Caco-2 (cell line): ENCODE data around the gene AGTPBP1. TPM values are rescaled to one million over a fixed set of nuclear protein-coding genes. Genes with fewer than 3 reads are reported as not detected.

Source experiments
- BruUV-seq: library from RNA; stranded (reverse); fragments of 400-500 nt; replicated peaks from 2 replicates; lab custom pipeline; 2021; lab: Mats Ljungman, UMichigan
- CTCF ChIA-PET: fragments of 300-600 bp; sonication (Branson Sonifier 250); formaldehyde crosslinking; loops from one replicate; lab custom pipeline; 2022; ENCODE audit warnings: antibody characterized with exemption; lab: Charles Lee
- POLR2A ChIA-PET: fragments of 300-600 bp; sonication (Branson Sonifier 250); formaldehyde crosslinking; loops from one replicate; lab custom pipeline; 2022; ENCODE audit warnings: antibody characterized with exemption; lab: Charles Lee
- DNase-seq, 2 experiments: peaks; one replicate each; pipeline versions ENCODE4 v3.0.0 to v3.0.0-alpha.2; 2020 to 2022
- H3K27me3 ChIP-seq: replicated peaks from 2 replicates; pipeline ENCODE4 v1.6.0; 2011; ENCODE audit warnings: low read length; ENCODE audit not compliant: control insufficient read depth, insufficient read depth
- H3K36me3 ChIP-seq: 2 replicates; pipeline ENCODE4 v1.5.1; 2011; ENCODE audit warnings: low read length; ENCODE audit not compliant: control insufficient read depth, insufficient read depth
- H3K4me1 ChIP-seq: fragments of 250-450 bp; sonication (Bioruptor Pico); 2 replicates; pipeline ENCODE4 v1.5.1; 2020; ENCODE audit warnings: mild to moderate bottlenecking
- H3K4me3 ChIP-seq: 2 replicates; pipeline ENCODE4 v1.5.1; 2011; ENCODE audit warnings: low read depth, mild to moderate bottlenecking, control low read depth, low read length
- H3K9me3 ChIP-seq: fragments of 250-450 bp; sonication (Bioruptor Pico); 2 replicates; pipeline ENCODE4 v1.5.1; 2020; ENCODE audit warnings: mild to moderate bottlenecking, moderate library complexity
- H3K27ac Mint-ChIP-seq: one replicate; pipeline ENCODE4 v1.8.0; 2022; ENCODE audit warnings: mixed read lengths; ENCODE audit not compliant: unreplicated experiment
- H3K27me3 Mint-ChIP-seq: one replicate; pipeline ENCODE4 v1.8.0; 2022; ENCODE audit warnings: mixed read lengths; ENCODE audit not compliant: insufficient read depth, unreplicated experiment
- H3K36me3 Mint-ChIP-seq: one replicate; pipeline ENCODE4 v1.8.0; 2022; ENCODE audit warnings: mild to moderate bottlenecking, mixed read lengths; ENCODE audit not compliant: insufficient read depth, unreplicated experiment
- H3K4me1 Mint-ChIP-seq: one replicate; pipeline ENCODE4 v1.8.0; 2022; ENCODE audit warnings: low read depth, mixed read lengths; ENCODE audit not compliant: unreplicated experiment
- H3K4me3 Mint-ChIP-seq: one replicate; pipeline ENCODE4 v1.8.0; 2022; ENCODE audit warnings: mild to moderate bottlenecking, moderate library complexity, mixed read lengths; ENCODE audit not compliant: unreplicated experiment
- H3K9me3 Mint-ChIP-seq: one replicate; pipeline ENCODE4 v1.8.0; 2022; ENCODE audit warnings: mixed read lengths; ENCODE audit not compliant: unreplicated experiment
- intact Hi-C: fragments of 100-400 bp; cut with micrococcal nuclease; formaldehyde crosslinking; loops from one replicate; pipeline ENCODE4 v1.10.0; 2022; ENCODE audit not compliant: unreplicated experiment
- total RNA-seq: library from RNA; stranded (reverse); gene quantifications from 2 replicates; pipeline ENCODE4 v1.2.3, GENCODE V29; 2022
- TF ChIP-seq, protein P1 (sequence below), 2 experiments: fragments of 200-600 bp in 1 of 2; IDR thresholded peaks; 1 replicate in 1 of 2; 2 replicates in 1 of 2; pipeline versions ENCODE4 v1.5.1 to v1.8.0; 2011 to 2022; ENCODE audit warnings: antibody characterized with exemption in 1 of 2, control low read depth in 1 of 2, inconsistent platforms in 1 of 2, low read depth in 1 of 2, low read length in 1 of 2, mild to moderate bottlenecking in 1 of 2, moderate library complexity in 1 of 2; ENCODE audit not compliant: insufficient read depth in 1 of 2, severe bottlenecking in 1 of 2, unreplicated experiment in 1 of 2

AGTPBP1 gene
- total RNA-seq, 1 experiment from 2014 or later = 14.0 TPM

DNA sequence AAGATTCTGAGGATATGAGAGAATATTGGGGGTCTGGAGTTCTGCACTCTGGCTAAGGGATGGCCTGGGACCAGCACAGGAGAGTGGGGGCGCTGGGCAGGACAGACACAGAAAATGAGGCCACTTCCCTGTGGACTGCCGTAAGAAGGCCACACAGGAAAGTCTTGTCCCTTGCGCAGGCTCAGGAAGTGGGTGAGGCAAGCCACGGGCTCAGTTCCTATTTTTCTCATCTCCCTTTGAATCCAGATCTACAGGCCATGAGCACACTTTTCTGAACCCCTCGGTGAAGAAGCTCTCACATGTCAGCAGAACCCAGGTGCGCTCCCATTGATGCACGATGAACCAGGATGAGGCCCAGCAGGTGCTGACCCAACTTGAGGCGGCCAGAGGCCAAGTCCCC is 207.4 kb downstream of the AGTPBP1 start:
- Mint-ChIP-seq H3K9me3 (no peaks in the 10 kb centered on the region), H3K27ac (no peak overlapping the region), H3K4me3 (no peak overlapping the region), H3K36me3 (no peaks in the 10 kb centered on the region), H3K4me1 (no peaks in the 10 kb centered on the region), H3K27me3 (no peaks in the 10 kb centered on the region)
- H3K4me3 ChIP-seq = no peak overlapping the region
- intact Hi-C loops = no loop called here
- no peaks in the 10 kb centered on the region for H3K4me1 ChIP-seq
- H3K36me3 ChIP-seq = no peaks in the 10 kb centered on the region
- H3K27me3 ChIP-seq = no peaks in the 10 kb centered on the region
- POLR2A ChIA-PET = no interaction called here
- BruUV-seq = no TSS peak
- DNase-seq = no peak
- TF ChIP-seq, protein P1, sequence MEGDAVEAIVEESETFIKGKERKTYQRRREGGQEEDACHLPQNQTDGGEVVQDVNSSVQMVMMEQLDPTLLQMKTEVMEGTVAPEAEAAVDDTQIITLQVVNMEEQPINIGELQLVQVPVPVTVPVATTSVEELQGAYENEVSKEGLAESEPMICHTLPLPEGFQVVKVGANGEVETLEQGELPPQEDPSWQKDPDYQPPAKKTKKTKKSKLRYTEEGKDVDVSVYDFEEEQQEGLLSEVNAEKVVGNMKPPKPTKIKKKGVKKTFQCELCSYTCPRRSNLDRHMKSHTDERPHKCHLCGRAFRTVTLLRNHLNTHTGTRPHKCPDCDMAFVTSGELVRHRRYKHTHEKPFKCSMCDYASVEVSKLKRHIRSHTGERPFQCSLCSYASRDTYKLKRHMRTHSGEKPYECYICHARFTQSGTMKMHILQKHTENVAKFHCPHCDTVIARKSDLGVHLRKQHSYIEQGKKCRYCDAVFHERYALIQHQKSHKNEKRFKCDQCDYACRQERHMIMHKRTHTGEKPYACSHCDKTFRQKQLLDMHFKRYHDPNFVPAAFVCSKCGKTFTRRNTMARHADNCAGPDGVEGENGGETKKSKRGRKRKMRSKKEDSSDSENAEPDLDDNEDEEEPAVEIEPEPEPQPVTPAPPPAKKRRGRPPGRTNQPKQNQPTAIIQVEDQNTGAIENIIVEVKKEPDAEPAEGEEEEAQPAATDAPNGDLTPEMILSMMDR (IDR thresholded peaks at IDR 0.05; ENCODE audit: insufficient read depth in 1 of 2, low read depth in 1 of 2, low read length in 1 of 2, severe bottlenecking in 1 of 2, unreplicated experiment in 1 of 2) = no peak
- no peaks in the 10 kb centered on the region for H3K9me3 ChIP-seq
- CTCF ChIA-PET = no interaction called here

GRCh38 chr9:85533538-85533937 is 208.2 kb downstream of the AGTPBP1 start:
- no peak overlapping the region for H3K4me3 Mint-ChIP-seq
- H3K36me3 Mint-ChIP-seq = no peaks in the 10 kb centered on the region
- Histone ChIP-seq H3K4me3 (no peak overlapping the region), H3K27me3 (no peaks in the 10 kb centered on the region), H3K36me3 (no peaks in the 10 kb centered on the region), H3K9me3 (no peaks in the 10 kb centered on the region), H3K4me1 (no peaks in the 10 kb centered on the region)
- no peak overlapping the region for H3K27ac Mint-ChIP-seq
- BruUV-seq = no TSS peak
- no peaks in the 10 kb centered on the region for H3K4me1 Mint-ChIP-seq
- intact Hi-C loops = no loop called here
- TF ChIP-seq, protein P1 (IDR thresholded peaks at IDR 0.05; ENCODE audit: insufficient read depth in 1 of 2, low read depth in 1 of 2, low read length in 1 of 2, severe bottlenecking in 1 of 2, unreplicated experiment in 1 of 2) = no peak
- CTCF ChIA-PET = no interaction called here
- no peaks in the 10 kb centered on the region for H3K9me3 Mint-ChIP-seq
- DNase-seq = no peak
- POLR2A ChIA-PET = no interaction called here
- no peaks in the 10 kb centered on the region for H3K27me3 Mint-ChIP-seq

DNA sequence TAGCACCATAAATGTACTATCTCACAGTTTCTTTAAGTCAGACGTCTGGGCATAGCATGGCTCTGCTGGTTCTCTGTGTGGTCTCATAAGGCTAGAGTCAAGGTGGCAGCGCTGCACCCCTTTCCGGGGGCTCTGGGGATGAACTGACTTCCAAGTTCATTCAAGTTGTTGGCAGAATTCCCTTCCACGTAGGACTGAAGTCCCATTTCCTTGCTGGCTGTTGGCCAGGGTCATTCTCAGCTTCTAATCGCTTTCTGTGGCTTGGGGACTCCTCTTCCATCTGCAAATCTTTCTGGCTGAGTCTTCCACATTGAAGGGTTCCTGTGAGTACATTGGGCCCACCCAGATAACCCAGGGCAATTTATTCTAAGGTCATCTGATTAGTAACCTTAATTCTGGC is 211.0 kb downstream of the AGTPBP1 start:
- no peak overlapping the region for H3K4me3 ChIP-seq
- CTCF ChIA-PET = no interaction called here
- H3K4me1 Mint-ChIP-seq = no peaks in the 10 kb centered on the region
- no peaks in the 10 kb centered on the region for H3K36me3 Mint-ChIP-seq
- BruUV-seq = no TSS peak
- H3K9me3 ChIP-seq = no peaks in the 10 kb centered on the region
- no peaks in the 10 kb centered on the region for H3K9me3 Mint-ChIP-seq
- no peaks in the 10 kb centered on the region for H3K27me3 ChIP-seq
- no peak overlapping the region for H3K27ac Mint-ChIP-seq
- no peaks in the 10 kb centered on the region for H3K36me3 ChIP-seq
- DNase-seq = no peak
- intact Hi-C loops = no loop called here
- POLR2A ChIA-PET = no interaction called here
- no peak overlapping the region for H3K4me3 Mint-ChIP-seq
- H3K4me1 ChIP-seq = no peaks in the 10 kb centered on the region
- TF ChIP-seq, protein P1 (IDR thresholded peaks at IDR 0.05; ENCODE audit: insufficient read depth in 1 of 2, low read depth in 1 of 2, low read length in 1 of 2, severe bottlenecking in 1 of 2, unreplicated experiment in 1 of 2) = no peak
- no peaks in the 10 kb centered on the region for H3K27me3 Mint-ChIP-seq
